DMS53 (cell line): ENCODE data around the gene CD4.
"Not testable (repeated sequence)": the region's sequence is repeated elsewhere in the genome, so short reads cannot be mapped to it uniquely, and the experiment has no call there.

Source experiments
- DNase-seq: peaks from one replicate; lab custom pipeline; 2025; lab: John Stamatoyannopoulos, UW

The CD4 gene

GRCh38 chr12:6847676-6848075 lies 58.3 kb downstream of the CD4 start:
- no peak for DNase-seq

DNA sequence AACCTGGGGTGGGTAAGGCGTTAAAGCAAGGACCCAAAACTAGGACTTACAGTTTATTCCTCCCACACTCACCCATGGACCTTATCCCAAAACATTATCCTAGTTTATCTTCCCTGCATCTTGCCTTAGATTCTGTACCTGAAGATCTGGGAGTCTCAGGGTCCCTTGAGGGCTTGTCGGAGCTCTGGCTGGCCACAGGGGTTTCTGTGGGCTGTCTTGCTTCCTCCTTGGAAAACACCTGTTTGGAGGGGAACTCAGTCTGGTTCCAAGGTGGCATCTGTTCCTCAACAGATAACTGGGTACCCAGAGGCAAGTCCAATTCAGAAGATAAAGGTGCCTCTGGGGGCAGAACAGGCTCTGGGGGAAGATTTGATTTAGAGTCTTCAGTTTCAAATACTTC lies 60.1 kb downstream of the CD4 start:
- no peak for DNase-seq

- no peak for DNase-seq
These were observed 60.7 kb downstream of the CD4 start for GRCh38 chr12:6849976-6850560.

- DNase-seq, result no peak
These were observed 61.4 kb downstream of the CD4 start for GRCh38 chr12:6850796-6851152.

DNA sequence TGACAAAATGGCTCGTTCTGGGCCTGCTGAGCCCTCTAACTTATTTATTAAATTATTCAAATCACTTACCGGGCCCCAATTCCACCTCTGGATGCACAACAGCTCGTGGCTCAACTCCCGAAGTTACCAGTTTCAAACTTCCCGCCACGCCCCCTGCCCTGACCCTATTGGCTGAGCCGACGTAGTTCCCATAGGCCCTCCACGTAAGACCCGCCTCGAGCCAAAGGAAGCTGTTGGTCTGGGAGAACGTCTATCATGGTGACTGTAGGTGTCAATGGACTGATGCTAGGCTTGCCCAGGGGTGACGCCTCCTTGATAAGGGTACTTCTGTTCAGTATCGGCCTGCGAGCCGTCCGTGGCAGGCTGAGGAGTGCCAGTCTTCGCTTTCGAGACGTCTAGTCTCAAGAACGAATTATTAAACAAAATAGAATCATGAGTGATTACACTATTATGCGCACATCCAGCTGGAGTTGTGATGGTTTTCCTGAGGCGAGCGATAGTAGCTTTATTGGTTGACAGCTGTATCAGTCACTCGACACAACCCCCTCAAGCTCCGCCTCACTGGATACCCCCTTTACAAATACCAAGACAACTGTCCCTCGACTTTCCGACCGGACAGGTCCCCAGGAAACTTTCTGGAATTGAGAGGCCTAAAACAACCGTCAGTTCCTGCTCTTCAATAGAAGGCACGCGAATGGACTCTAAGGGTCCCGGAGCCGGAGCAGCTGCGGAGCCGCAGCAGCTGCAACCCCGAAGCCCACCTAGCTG lies 62.0 kb downstream of the CD4 start, which contains the start of gene CDCA3:
Gene CDCA3 (minus strand): TSS at position 134 of the 768 bp plus-strand sequence. CDS start 334 bp downstream, outside the sequence.
- DNase-seq, result peak; percentile 100

- DNase-seq, result peak; percentile 100
These were observed 62.8 kb downstream of the CD4 start, which contains the start of gene USP5 for GRCh38 chr12:6851921-6852650. Gene USP5 (plus strand): TSS chr12:6852150. CDS start chr12:6852180, 30 bp downstream.

GRCh38 chr12:6852651-6853354 lies 63.5 kb downstream of the CD4 start:
- peak; percentile 87 for DNase-seq

DNA sequence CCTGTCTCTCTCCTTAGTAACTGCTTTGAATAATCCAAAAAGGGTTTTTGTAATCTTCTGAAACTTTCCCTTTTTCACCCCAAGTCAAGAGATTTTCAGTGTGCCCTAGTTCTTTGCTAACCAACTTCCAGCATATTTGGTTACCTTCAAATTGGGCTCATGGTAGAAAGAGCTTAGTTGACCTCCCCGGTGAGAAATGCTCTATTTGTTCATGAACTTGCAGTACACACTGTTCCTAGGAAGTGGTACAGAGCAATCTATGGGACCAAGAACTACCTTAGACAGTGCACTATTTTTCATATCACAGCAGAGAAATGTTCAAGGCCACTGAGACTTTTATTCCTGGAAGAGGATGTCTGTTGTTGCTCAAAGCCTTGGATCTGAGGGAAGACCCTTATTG lies 64.3 kb downstream of the CD4 start:
- DNase-seq, result no peak

DNA sequence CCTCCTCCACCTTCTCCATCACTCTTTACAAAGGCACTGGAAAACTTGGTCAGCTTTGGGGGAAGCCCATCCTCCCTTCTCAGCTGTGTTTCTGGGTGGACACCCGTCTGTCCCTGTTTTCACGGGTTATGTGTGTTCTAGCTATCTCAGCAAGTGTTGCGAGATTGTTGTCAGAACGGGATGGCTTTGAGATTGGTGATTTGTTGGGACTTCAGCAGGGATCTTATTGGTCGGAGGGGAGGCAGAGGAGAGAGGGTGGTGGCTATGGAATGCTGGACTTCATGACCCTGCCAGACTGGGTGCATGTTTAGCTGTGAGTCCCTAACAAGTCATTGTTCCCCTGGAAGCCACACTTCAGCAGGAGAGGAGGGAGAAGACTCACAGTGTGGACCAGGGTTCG lies 64.7 kb downstream of the CD4 start:
- no peak for DNase-seq

- DNase-seq, result no peak
These were observed 66.0 kb downstream of the CD4 start for GRCh38 chr12:6855322-6855721.

GRCh38 chr12:6858799-6859198 lies 69.5 kb downstream of the CD4 start:
- DNase-seq, result no peak

DNA sequence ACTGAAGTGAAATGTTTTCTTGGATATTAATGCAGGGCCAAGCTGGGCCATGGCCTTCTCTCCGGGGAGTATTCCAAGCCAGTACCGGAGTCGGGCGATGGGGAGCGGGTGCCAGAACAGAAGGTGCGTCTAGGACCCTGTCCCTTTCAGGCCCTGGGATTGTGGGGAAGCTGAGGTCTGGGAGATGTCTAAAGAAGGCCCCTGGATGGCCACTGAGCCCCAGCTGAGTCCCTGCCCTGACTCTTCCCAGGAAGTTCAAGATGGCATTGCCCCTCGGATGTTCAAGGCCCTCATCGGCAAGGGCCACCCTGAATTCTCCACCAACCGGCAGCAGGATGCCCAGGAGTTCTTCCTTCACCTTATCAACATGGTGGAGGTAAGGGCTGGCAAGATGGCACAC lies 70.8 kb downstream of the CD4 start:
- no peak for DNase-seq

DNA sequence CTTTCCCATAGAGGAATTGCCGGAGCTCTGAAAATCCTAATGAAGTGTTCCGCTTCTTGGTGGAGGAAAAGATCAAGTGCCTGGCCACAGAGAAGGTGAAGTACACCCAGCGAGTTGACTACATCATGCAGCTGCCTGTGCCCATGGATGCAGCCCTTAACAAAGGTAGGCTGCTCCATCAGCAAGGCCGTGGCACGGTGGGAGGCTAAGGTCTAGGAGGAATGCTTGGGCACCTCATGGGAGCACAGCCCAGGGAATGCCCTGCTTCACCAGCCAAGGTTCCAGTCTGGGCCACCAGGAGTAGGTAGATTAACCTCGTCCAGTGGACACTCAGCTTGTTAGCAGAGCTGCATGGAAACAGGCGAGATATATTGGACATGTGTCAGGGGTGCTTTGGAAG lies 71.6 kb downstream of the CD4 start:
- DNase-seq, result no peak

DNA sequence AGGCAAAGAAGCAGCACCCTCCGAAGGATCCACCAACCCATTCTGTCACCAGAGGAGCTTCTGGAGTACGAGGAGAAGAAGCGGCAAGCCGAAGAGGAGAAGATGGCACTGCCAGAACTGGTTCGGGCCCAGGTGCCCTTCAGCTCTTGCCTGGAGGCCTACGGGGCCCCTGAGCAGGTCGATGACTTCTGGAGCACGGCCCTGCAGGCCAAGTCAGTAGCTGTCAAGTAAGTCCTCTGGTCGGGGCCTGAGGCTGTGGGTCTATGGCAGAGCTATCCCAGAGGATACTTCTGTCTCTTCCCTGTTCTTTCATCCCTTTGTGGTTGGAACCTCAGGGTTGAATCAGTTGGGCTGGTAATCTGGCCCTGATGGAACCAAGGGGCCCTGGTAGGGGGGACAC lies 72.1 kb downstream of the CD4 start:
- DNase-seq, result no peak

GRCh38 chr12:6863033-6863432 lies 73.7 kb downstream of the CD4 start:
- DNase-seq, result no peak

DNA sequence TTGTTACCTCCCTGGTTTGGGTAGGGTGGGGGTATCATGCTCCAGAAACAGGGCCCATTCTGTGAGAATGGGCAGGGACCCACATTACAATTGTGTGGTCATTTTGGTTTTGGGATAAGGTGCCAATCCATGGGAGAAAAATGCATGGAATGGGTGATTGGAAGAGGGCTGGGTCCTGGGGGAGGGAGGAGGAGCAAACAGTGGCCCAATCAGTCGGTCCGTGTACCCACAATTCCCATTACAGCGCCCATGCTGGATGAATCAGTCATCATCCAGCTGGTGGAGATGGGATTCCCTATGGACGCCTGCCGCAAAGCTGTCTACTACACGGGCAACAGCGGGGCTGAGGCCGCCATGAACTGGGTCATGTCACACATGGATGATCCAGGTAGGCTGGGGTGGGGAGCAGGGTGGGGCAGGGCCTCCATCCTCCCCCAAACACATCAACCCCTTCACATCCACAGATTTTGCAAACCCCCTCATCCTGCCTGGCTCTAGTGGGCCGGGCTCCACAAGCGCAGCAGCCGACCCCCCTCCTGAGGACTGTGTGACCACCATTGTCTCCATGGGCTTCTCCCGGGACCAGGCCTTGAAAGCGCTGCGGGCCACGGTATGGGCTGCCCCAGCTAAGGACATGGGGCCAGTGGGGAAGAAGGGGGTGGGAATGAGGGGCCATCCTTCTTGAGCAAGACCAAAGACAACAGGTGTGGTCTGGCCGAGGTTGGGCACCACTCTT lies 74.4 kb downstream of the CD4 start:
- no peak for DNase-seq

DNA sequence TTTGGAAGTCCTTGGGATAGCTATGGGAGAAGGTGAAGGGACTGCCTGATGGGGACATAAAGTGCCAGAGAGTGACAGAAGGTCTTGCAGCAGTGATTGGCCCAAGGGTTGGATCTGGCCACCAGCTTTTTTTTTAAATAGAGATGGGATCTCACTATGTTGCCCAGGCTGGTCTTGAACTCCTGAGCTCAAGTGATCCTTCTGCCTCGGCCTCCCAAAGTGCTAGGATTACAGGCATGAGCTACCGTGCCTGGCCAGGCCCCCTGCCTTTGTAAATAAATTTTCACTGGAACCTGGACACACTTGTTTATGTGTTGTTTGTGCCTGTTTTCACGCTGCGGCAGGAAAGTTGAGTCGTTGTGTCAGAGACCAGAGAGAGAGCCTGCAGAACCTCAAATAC lies 76.0 kb downstream of the CD4 start:
- DNase-seq, result not testable (repeated sequence)

DNA sequence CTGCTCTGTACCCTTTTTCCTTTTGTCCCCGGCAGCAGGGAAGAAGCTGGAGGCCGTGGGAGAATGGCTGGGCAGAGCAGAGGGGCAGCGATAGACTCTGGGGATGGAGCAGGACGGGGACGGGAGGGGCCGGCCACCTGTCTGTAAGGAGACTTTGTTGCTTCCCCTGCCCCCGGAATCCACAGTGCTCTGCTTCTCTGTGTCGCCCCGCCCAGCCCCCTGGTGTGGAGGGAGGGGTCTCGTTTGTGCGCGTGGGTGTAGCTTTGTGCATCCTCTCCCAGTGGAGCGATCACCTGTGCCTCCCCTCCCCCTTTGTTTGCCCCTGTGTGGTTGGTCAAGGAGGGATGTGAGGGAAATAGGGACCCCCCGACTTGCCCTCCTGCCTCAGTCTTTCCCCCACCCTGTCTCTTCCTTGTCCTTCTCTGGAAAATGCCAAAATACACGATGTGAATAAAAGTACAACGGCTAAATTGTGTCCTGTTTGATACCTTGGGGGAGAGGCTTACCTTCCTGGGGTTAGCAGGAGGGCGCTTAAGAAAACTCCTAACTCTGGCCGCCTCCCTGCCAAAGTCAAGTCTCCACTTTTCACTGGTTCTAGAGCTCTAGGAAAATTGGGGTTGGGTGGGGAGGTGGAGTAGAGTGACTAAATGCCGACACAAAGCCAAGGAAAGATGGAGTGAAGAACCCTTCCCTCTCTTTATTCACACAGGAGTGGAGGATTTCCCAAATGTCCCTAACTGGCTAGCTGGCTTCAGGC lies 77.0 kb downstream of the CD4 start:
- DNase-seq, result no peak

DNA sequence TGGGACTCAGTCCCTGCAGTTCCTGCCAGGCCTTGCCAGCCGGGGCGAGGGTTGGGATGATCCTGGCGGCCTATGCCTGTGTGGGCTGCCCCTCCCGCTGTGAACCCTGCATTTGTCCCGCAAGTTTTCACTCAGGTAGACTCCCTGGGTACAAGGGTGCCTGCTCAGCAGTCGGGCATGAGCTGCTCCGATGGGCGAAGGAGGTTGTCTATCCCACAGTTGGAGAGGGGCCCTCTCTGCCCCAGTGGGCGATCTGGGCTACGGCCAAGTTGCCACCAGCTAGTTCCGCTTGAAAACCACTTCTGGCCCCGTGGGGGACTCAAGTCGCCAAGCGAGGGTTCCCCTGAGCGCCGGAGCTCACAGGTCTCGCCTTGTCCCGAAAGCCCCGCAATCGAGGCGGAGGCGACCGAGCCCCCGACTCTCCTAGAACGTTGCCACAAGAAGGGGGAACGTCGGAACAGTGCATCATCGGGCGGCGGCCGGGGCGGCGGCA lies 77.6 kb downstream of the CD4 start:
- peak; percentile 85 for DNase-seq

- DNase-seq, result peak; percentile 96
These were observed 78.3 kb downstream of the CD4 start, which contains the start of gene TPI1 for GRCh38 chr12:6867413-6868210. Gene TPI1 (plus strand): TSS chr12:6867531. CDS start chr12:6867567, 36 bp downstream.
